ENCODE results near the gene PCDHB13. TPM values are rescaled to one million over a fixed set of nuclear protein-coding genes. Genes with fewer than 3 reads are reported as not detected.
"Not testable (repeated sequence)": the region's sequence is repeated elsewhere in the genome, so short reads cannot be mapped to it uniquely, and the experiment has no call there.

Gene PCDHB13
- total RNA-seq, 1 experiment from 2014 or later, result 0.40 TPM

DNA sequence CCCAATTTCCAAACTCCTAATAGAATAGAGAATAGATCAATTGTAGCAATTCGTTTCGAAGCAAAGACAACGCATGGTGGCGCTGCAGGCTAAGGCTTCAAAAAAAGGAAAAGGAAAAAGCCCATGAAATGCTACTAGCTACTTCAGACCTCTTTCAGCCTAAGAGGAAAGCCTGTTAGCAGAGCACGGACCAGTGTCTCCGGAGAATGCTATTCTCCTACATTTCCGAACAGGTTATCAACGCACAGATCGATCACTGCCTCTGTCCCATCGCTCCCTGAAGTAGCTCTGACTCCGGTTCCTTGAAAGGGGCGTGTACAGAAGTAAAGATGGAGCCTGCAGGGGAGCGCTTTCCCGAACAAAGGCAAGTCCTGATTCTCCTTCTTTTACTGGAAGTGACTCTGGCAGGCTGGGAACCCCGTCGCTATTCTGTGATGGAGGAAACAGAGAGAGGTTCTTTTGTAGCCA is 31.6 kb downstream of the PCDHB13 start, which contains the start of gene PCDHB15:
TSS of gene PCDHB15 (plus strand) at position 146 of the 468 bp plus-strand sequence. CDS start at position 330, 184 bp downstream.
- intact Hi-C loops (cut with micrococcal nuclease), result no loop called here

DNA sequence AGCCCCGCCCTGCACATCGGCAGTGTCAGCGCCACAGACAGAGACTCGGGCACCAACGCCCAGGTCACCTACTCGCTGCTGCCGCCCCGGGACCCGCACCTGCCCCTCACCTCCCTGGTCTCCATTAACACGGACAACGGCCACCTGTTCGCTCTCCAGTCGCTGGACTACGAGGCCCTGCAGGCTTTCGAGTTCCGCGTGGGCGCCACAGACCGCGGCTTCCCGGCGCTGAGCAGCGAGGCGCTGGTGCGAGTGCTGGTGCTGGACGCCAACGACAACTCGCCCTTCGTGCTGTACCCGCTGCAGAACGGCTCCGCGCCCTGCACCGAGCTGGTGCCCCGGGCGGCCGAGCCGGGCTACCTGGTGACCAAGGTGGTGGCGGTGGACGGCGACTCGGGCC is 33.3 kb downstream of the PCDHB13 start:
- peaks cover 13% of the 10 kb centered on the region; the same call in 1 of the 2 replicates for H3K9me3 ChIP-seq (ENCODE audit: low read length)
- POLR2A ChIA-PET (ENCODE audit: unreplicated experiment), result not testable (repeated sequence)

More for the DNA sequence above, 31.6 kb downstream of the PCDHB13 start, which contains the start of gene PCDHB15:
- ATAC-seq, result no peak
- ChIA-PET POLR2A (ENCODE audit: unreplicated experiment) (no interaction called here), CTCF (no interaction called here)
- no peak within 1 kb of the TSS for H2AFZ ChIP-seq (ENCODE audit: low read length)
- TF ChIP-seq, protein P1, sequence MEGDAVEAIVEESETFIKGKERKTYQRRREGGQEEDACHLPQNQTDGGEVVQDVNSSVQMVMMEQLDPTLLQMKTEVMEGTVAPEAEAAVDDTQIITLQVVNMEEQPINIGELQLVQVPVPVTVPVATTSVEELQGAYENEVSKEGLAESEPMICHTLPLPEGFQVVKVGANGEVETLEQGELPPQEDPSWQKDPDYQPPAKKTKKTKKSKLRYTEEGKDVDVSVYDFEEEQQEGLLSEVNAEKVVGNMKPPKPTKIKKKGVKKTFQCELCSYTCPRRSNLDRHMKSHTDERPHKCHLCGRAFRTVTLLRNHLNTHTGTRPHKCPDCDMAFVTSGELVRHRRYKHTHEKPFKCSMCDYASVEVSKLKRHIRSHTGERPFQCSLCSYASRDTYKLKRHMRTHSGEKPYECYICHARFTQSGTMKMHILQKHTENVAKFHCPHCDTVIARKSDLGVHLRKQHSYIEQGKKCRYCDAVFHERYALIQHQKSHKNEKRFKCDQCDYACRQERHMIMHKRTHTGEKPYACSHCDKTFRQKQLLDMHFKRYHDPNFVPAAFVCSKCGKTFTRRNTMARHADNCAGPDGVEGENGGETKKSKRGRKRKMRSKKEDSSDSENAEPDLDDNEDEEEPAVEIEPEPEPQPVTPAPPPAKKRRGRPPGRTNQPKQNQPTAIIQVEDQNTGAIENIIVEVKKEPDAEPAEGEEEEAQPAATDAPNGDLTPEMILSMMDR (conservative IDR thresholded peaks at IDR 0.05; ENCODE audit: low read depth, low read length), result no peak
- no peak for TF ChIP-seq EZH2 (IDR thresholded peaks at IDR 0.05; ENCODE audit: low read length, unreplicated experiment)
- TF ChIP-seq EZH2phosphoT487 (IDR thresholded peaks at IDR 0.05; ENCODE audit: borderline replicate concordance, low read length), result no peak
- no peaks in the 10 kb centered on the region for H3K4me1 ChIP-seq (ENCODE audit: insufficient read depth, low read length)
- peaks cover 16% of the 10 kb centered on the region; the same call in 1 of the 2 replicates for H3K9me3 ChIP-seq (ENCODE audit: low read length)
- no peaks in the 10 kb centered on the region for H3K9me2 ChIP-seq (replicated peaks; ENCODE audit: low read length)
- H4K20me1 ChIP-seq (ENCODE audit: low read length), result no peaks in the 10 kb centered on the region
- no peaks in the 10 kb centered on the region for H3K27me3 ChIP-seq (ENCODE audit: low read length)
- no peak within 1 kb of the TSS for H3K9ac ChIP-seq (ENCODE audit: low read length)
- no peak for DNase-seq
- no peaks in the 10 kb centered on the region for H3K36me3 ChIP-seq (ENCODE audit: low read depth, low read length)
- H3K4me2 ChIP-seq (ENCODE audit: low read length), result no peak within 1 kb of the TSS
- H3K4me3 ChIP-seq (ENCODE audit: low read length), result no peak within 1 kb of the TSS
- BruUV-seq (replicated peaks), result no TSS peak
- no peaks in the 10 kb centered on the region for H3K79me2 ChIP-seq (ENCODE audit: low read length)
- H3F3A ChIP-seq (ENCODE audit: low read length, unreplicated experiment), result no peaks in the 10 kb centered on the region
- H3K27ac ChIP-seq (ENCODE audit: low read length), result no peak within 1 kb of the TSS

DNA sequence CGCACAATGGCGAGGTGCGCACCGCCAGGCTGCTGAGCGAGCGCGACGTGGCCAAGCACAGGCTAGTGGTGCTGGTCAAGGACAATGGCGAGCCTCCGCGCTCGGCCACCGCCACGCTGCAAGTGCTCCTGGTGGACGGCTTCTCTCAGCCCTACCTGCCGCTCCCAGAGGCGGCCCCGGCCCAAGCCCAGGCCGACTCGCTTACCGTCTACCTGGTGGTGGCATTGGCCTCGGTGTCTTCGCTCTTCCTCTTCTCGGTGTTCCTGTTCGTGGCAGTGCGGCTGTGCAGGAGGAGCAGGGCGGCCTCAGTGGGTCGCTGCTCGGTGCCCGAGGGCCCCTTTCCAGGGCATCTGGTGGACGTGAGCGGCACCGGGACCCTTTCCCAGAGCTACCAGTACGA is 33.7 kb downstream of the PCDHB13 start:
- H3K27ac ChIP-seq (ENCODE audit: low read length); H3K4me3 ChIP-seq (ENCODE audit: low read length); H3K9ac ChIP-seq (ENCODE audit: low read length); H2AFZ ChIP-seq (ENCODE audit: low read length); H3K9me2 ChIP-seq (replicated peaks; ENCODE audit: low read length); H3F3A ChIP-seq (ENCODE audit: low read length, unreplicated experiment); ATAC-seq; H3K27me3 ChIP-seq (ENCODE audit: low read length); CTCF ChIA-PET; intact Hi-C loops (cut with micrococcal nuclease); DNase-seq; H3K4me1 ChIP-seq (ENCODE audit: insufficient read depth, low read length); POLR2A ChIA-PET (ENCODE audit: unreplicated experiment); H4K20me1 ChIP-seq (ENCODE audit: low read length); H3K4me2 ChIP-seq (ENCODE audit: low read length); H3K36me3 ChIP-seq (ENCODE audit: low read depth, low read length); H3K79me2 ChIP-seq (ENCODE audit: low read length); BruUV-seq (replicated peaks): not testable (repeated sequence)
- peaks cover 16% of the 10 kb centered on the region; the same call in 1 of the 2 replicates for H3K9me3 ChIP-seq (ENCODE audit: low read length)

More for the DNA sequence above, 33.3 kb downstream of the PCDHB13 start:
- H3K79me2 ChIP-seq (ENCODE audit: low read length); H3K36me3 ChIP-seq (ENCODE audit: low read depth, low read length); H3K9me2 ChIP-seq (replicated peaks; ENCODE audit: low read length); intact Hi-C loops (cut with micrococcal nuclease); BruUV-seq (replicated peaks); H3K27me3 ChIP-seq (ENCODE audit: low read length); H3K27ac ChIP-seq (ENCODE audit: low read length); DNase-seq; H3K9ac ChIP-seq (ENCODE audit: low read length); H3K4me1 ChIP-seq (ENCODE audit: insufficient read depth, low read length); H2AFZ ChIP-seq (ENCODE audit: low read length); H4K20me1 ChIP-seq (ENCODE audit: low read length); H3K4me3 ChIP-seq (ENCODE audit: low read length); H3F3A ChIP-seq (ENCODE audit: low read length, unreplicated experiment); CTCF ChIA-PET; ATAC-seq; H3K4me2 ChIP-seq (ENCODE audit: low read length): not testable (repeated sequence)

DNA sequence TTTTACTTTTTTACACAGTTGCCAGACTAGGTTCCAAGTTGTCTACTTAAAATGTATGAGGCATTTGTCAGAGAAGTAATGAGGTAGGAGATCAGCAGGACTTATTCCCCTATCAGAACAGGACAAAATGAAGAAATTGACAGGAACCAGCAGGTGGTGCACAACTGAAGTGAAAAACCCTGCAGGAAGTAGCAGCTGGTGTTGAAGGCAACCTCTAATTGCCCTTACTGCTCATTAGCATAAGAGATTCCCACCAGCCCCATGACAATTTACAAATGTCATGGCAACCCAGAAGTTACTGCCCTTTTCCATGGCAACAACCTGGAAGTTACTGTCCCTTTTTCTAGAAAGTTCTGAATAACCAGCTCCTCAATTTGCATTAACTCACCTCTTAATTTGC is 36.9 kb downstream of the PCDHB13 start:
- ATAC-seq, result no peak
- Histone ChIP-seq H3K4me1 (ENCODE audit: insufficient read depth, low read length) (no peaks in the 10 kb centered on the region), H3K4me2 (ENCODE audit: low read length) (no peak overlapping the region), H3K9ac (ENCODE audit: low read length) (no peak overlapping the region), H3K27me3 (ENCODE audit: low read length) (no peaks in the 10 kb centered on the region), H3K27ac (ENCODE audit: low read length) (no peak overlapping the region), H3K36me3 (ENCODE audit: low read depth, low read length) (no peaks in the 10 kb centered on the region), H3K9me3 (ENCODE audit: low read length) (0 out of 2 replicates have a peak, but pooled peaks cover 15% of the 10 kb centered on the region), H2AFZ (ENCODE audit: low read length) (no peak overlapping the region), H3K4me3 (ENCODE audit: low read length) (no peak overlapping the region), H3F3A (ENCODE audit: low read length, unreplicated experiment) (no peaks in the 10 kb centered on the region), H3K79me2 (ENCODE audit: low read length) (no peaks in the 10 kb centered on the region), H3K9me2 (replicated peaks; ENCODE audit: low read length) (no peaks in the 10 kb centered on the region), H4K20me1 (ENCODE audit: low read length) (no peaks in the 10 kb centered on the region)
- CTCF ChIA-PET, result no interaction called here
- TF ChIP-seq EZH2 (IDR thresholded peaks at IDR 0.05; ENCODE audit: low read length, unreplicated experiment) (no peak), EZH2phosphoT487 (IDR thresholded peaks at IDR 0.05; ENCODE audit: borderline replicate concordance, low read length) (no peak)
- TF ChIP-seq, protein P1 (conservative IDR thresholded peaks at IDR 0.05; ENCODE audit: low read depth, low read length), result no peak
- POLR2A ChIA-PET (ENCODE audit: unreplicated experiment), result no interaction called here
- no peak for DNase-seq
- no TSS peak for BruUV-seq (replicated peaks)
- intact Hi-C loops (cut with micrococcal nuclease), result no loop called here
